Epidermal melanocyte (primary cell): Measurements from ENCODE around the gene GSK3B.

Experiments
- DNase-seq: peaks from one replicate; pipeline ENCODE4 v3.0.0; 2011; ENCODE audit warnings: low spot score; ENCODE audit not compliant: insufficient read length

The GSK3B gene

DNA sequence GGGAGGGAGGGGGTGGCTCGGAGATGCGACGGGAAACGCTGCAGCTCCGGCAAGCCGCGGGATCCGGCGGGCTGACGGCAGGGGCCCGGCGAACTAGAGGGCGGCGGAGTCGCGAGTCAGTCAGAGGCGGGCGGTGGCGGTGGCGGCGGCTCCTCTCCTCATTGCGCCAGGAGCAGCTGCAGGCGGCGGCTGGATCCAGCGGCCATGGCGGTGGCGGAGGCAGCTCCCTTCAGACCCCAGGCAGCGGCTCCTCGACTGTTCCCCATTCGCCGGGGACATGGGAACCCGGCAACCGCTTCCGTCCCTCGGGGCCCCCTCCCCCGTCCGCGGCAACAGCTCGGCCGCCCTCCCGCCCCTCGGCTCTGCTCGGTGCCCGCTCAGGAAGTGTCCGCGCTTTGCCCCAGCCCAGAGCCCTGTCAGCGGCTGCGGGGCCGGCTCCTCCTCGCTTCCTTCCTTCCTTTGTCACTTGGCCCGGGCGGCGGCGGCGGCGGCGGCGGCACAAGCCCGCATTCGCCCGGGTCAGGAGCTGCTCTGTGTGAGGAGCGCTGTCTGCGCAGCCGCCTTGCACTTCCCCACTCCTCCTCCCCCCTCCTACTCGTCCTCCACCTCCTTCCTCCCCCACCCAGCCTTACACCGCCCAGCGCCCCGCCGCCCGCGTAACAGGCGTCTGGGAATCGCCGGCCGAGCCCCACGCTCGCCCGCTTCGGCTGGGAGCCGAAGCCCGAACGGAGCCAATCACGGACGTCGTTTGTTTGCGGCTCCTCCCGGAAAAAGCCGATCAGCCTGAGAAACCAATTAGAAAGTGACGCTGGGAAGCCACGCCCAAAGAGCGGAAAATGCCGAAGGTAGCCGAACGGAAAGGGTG is at the start of gene GSK3B:
Gene GSK3B (minus strand): TSS at position 537 of the 865 bp plus-strand sequence. CDS start 1,013 bp downstream, outside the sequence.
- DNase-seq, result peak; percentile 47

DNA sequence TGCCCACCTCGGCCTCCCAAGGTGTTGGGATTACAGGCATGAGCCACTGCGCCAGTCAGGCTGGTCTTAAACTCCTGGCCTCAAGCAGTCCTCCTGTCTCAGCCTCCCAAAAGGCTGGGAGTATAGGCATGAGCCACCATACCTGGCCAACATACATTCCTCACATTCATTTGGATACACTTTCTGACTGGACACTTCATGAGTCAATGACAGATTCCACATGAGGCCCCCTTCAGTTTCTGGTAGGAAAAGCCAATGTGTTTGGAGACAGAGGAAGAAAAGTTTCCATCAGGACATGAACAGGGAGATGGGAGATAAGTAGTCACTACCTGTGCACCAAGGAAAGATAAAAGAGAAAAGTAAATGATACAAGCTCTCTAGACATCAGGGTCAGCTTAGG is 49.4 kb upstream of the GSK3B start:
- no peak for DNase-seq

- no peak for DNase-seq
Observed at GRCh38 chr3:120142236-120142635, 48.0 kb upstream of the GSK3B start.

- DNase-seq, result no peak
Observed at GRCh38 chr3:120140098-120140742, 46.0 kb upstream of the GSK3B start.

DNA sequence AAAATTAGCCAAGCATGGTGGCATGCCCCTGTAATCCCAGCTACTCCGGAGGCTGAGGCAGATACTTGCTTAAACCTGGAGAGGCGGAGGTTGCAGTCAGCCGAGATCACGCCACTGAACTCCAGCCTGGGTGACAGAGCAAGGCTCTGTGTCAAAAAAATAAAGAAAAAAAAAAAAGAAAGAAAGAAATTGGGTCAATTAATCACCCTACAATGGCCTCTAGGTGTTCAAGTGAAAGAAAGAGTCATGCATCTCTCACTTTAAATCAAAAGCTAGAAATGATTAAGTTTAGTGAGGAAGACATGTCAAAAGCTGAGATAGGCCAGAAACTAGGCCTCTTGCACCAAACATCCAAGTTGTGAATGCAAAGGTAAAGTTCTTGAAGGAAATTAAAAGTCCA is 44.9 kb upstream of the GSK3B start:
- DNase-seq, result no peak

DNA sequence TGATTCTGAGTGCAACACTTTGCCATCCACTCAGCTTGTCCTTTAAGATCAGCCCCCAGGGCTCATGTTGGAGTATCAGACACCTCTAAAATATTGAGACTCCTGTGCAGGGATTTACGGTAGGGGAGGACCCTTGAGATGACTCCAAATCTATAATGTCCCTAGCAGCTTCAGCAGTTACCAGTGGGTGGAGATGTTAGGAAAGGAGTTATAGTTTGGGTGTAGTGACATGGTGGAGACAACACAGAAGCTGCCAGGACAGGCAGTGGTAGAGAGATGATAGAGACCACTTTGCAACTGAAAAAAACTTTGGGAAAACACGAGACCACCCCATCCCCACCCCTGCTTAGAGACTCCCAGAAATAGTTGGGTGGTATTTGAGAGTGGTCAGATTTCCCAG is 43.3 kb upstream of the GSK3B start:
- DNase-seq, result no peak

- DNase-seq, result no peak
Observed at GRCh38 chr3:120130656-120131055, 36.4 kb upstream of the GSK3B start.

DNA sequence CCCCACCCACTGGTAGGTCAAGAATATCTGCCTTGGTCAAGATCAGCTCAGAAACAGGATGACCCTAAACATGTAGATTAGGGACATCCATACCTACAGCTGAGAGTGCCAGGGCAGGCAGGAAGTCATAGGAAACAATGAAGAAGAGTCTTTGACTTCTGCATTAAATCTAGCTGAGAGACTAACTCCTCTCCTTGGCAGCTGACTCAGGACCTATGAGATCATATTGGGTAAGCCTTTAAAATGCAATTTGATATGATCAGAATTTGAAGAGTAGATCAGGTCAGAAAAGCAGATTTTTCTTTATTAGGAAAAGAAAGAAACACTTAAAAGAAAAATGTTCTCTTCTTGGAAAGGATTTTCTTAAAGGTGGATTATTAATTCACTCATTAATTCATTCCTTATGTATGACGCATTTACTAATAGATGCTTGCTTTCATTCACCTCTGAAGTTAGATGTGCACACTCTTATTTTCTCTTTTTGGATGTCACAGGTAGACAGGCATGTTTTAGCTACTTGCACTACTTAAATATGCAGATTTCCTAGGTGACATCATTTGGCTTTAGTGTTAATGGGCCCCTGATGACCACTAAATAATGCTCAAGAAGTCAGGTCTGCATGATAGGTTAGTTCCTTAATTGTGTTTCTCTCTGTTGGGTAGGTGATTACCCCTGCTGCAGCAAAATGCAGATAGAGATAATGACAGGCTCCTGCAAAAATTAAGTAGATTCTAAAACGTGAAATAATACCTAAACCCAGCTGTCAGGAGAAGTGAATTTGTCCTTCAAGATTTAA is 35.7 kb upstream of the GSK3B start:
- DNase-seq, result no peak

DNA sequence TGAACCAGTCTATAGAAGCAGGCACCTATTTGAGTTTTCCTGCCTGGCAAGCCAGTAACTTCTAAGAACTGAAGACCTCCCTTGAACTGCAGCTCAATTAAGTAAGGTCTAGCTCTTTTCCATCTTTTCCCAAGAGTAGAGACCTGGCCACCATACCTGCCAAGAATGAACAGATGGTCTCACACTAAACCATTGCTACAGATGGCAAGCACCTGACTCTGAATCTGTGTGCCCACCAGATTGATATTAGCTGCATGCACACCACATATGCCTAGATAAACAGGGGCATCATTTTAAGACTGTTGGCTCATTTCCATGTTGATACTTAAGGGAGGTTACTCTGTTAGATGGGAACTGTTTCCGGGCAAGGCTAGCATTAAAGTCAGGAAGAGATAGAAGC is 34.8 kb upstream of the GSK3B start:
- DNase-seq, result no peak

DNA sequence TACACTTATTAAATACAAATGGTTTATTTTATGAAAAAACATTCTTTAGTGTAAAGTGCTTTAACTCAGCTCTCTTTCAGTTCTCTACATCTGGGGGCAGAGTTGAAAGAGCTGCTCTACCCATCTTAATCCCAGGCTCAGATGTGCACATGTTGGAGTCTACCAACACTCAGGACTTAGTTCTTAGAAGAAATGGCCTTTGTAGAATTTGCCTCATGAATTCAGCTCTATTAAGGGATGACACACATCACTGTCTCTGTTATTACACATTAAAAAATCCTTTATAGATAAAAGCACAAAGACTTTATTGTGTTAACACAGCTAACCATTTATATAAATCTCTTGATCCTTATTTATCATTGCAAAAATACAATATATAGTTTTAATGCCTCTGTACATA is 31.7 kb upstream of the GSK3B start:
- DNase-seq, result peak; percentile 41

GRCh38 chr3:120119846-120120510 is 25.7 kb upstream of the GSK3B start:
- no peak for DNase-seq

DNA sequence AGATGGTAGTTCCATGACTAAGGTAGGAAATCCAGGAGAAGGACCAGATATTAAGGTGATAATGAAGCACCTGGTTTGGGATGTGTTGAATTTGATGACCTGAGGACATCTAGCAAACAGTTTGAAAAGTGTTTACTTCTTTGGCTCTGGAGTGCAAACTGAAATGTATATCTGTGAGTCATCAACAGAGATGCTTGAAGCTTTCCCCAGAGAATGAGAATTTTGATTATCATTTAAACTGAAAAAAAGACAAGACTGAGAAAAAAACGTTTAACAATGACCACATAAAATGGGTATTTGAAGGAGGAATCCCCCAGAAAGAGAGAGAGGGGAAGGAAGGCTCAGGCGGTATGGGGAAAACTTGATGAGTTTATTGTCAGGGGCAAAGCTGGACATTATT is 20.7 kb upstream of the GSK3B start:
- no peak for DNase-seq

DNA sequence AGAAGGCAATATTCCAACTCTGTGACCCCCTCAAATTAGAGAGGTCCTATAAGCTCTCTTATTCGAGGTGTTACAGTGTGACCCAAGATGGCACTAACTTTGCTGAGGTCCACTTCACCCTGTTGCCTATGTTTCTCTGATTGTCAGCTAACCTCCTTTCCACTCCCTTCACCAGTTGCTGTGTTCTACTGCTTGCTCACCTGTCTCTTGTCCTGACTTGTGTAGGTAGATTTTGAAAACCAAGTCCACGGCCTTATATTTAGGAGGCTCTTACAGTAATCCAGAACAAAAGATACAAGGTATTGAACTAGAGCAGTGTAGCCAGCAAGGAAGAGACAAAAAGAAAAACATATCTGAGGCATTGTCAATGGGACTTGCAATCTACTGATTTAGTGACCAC is 20.1 kb upstream of the GSK3B start:
- no peak for DNase-seq

GRCh38 chr3:120113128-120114116 is 19.2 kb upstream of the GSK3B start:
- peak; percentile 48 for DNase-seq

DNA sequence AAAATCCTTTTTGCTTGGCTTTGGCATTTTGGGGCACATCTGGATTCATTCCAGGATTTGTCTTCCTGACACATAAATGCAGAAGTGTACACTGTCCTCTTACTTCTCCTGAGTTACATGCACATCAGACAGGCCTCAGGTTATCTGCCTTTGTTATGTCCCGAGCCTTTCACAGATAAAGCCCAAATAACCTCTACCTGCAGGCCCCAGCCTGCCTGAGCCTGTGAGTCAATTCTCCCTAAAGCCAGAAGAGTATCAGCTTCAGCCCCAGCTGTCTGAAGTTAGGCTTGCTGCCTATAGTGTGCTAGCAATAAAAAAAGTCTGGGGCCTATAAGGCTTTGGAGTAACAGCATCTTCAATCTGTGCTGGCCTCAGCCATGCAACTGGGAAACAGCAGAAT is 17.7 kb upstream of the GSK3B start:
- DNase-seq, result no peak

- DNase-seq, result no peak
Observed at GRCh38 chr3:120103276-120103675, 9.0 kb upstream of the GSK3B start.

DNA sequence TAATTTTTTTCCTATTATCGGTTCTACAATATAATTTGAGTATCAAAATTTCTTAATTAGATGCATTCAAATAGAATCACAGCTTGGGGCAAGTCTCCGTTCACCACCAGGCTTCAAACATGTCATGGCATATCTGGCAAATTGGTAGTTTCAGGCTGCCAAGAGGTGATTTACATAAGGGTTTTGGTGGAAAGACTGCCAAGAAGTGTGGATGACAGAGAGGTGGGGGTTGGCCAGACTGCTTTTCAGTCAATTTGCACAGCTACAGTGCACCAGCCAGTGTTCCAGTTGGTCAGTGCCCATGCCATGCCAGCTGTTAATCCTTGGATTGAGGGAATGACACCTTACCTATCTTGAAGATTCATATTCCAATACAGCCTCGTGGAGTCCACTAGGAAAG is 8.4 kb upstream of the GSK3B start:
- no peak for DNase-seq

GRCh38 chr3:120102232-120102631 is 8.0 kb upstream of the GSK3B start:
- no peak for DNase-seq

GRCh38 chr3:120101624-120102023 is 7.4 kb upstream of the GSK3B start:
- DNase-seq, result no peak

- no peak for DNase-seq
Observed at GRCh38 chr3:120100711-120101110, 6.5 kb upstream of the GSK3B start.
